H7 (cell line): ENCODE results near the gene YTHDC1. TPM values are rescaled to one million over a fixed set of nuclear protein-coding genes. Genes with fewer than 3 reads are reported as not detected.

Experiments used
- DNase-seq: peaks from one replicate; pipeline ENCODE4 v3.0.0; 2012
- H3K27me3 ChIP-seq: 2 replicates; pipeline ENCODE4 v1.6.0; 2011; ENCODE audit warnings: mild to moderate bottlenecking, low read length; ENCODE audit not compliant: control insufficient read depth, insufficient read depth
- H3K36me3 ChIP-seq: replicated peaks from 2 replicates; pipeline ENCODE4 v1.5.1; 2011; ENCODE audit warnings: low read length; ENCODE audit not compliant: control insufficient read depth, insufficient read depth
- H3K4me3 ChIP-seq: 2 replicates; pipeline ENCODE4 v1.5.1; 2011; ENCODE audit warnings: low read depth, mild to moderate bottlenecking, control low read depth, low read length, moderate library complexity; ENCODE audit not compliant: insufficient read depth
- total RNA-seq: library from RNA; depleted of rRNA; stranded (reverse); fragments of >200 nt; shearing (Covaris generic); gene quantifications from 2 replicates; pipeline ENCODE4 v1.2.3, GENCODE V29; 2014

YTHDC1 gene
- total RNA-seq, 1 experiment from 2014 or later: 53.0 TPM

- DNase-seq: no peak
- Histone ChIP-seq H3K27me3 (no peaks in the 10 kb centered on the region), H3K4me3 (no peak overlapping the region), H3K36me3 (peaks cover 7% of the 10 kb centered on the region)
Measured at GRCh38 chr4:68338625-68339024, 11.3 kb downstream of the YTHDC1 start.

- no peak overlapping the region for H3K4me3 ChIP-seq
- H3K27me3 ChIP-seq: no peaks in the 10 kb centered on the region
- DNase-seq: no peak
- H3K36me3 ChIP-seq: peaks cover 9% of the 10 kb centered on the region
Measured at GRCh38 chr4:68337522-68337921, 12.4 kb downstream of the YTHDC1 start.

- Histone ChIP-seq H3K36me3 (peaks cover 13% of the 10 kb centered on the region), H3K27me3 (no peaks in the 10 kb centered on the region), H3K4me3 (no peak overlapping the region)
- no peak for DNase-seq
Measured at GRCh38 chr4:68337004-68337403, 12.9 kb downstream of the YTHDC1 start.

- H3K36me3 ChIP-seq: peaks cover 18% of the 10 kb centered on the region
- no peaks in the 10 kb centered on the region for H3K27me3 ChIP-seq
- H3K4me3 ChIP-seq: no peak overlapping the region
- no peak for DNase-seq
Measured at GRCh38 chr4:68336530-68336929, 13.4 kb downstream of the YTHDC1 start.

- Histone ChIP-seq H3K4me3 (no peak overlapping the region), H3K27me3 (no peaks in the 10 kb centered on the region), H3K36me3 (peaks cover 34% of the 10 kb centered on the region)
- DNase-seq: no peak
Measured at GRCh38 chr4:68326141-68326540, 23.7 kb downstream of the YTHDC1 start.

GRCh38 chr4:68324519-68325262 is 25.2 kb downstream of the YTHDC1 start:
- no peak for DNase-seq
- H3K27me3 ChIP-seq: no peaks in the 10 kb centered on the region
- H3K4me3 ChIP-seq: no peak overlapping the region
- peaks cover 24% of the 10 kb centered on the region for H3K36me3 ChIP-seq

GRCh38 chr4:68319040-68319439 is 30.9 kb downstream of the YTHDC1 start:
- H3K27me3 ChIP-seq: no peaks in the 10 kb centered on the region

GRCh38 chr4:68316193-68316969 is 33.5 kb downstream of the YTHDC1 start:
- peak; percentile 1 for DNase-seq
- Histone ChIP-seq H3K27me3 (no peaks in the 10 kb centered on the region), H3K36me3 (peaks cover 25% of the 10 kb centered on the region), H3K4me3 (no peak overlapping the region)

More at GRCh38 chr4:68319040-68319439, 30.9 kb downstream of the YTHDC1 start:
- Histone ChIP-seq H3K36me3 (peaks cover 29% of the 10 kb centered on the region), H3K4me3 (no peak overlapping the region)
- no peak for DNase-seq

- H3K4me3 ChIP-seq: no peak overlapping the region
- no peak for DNase-seq
- H3K27me3 ChIP-seq: no peaks in the 10 kb centered on the region
- H3K36me3 ChIP-seq: peaks cover 11% of the 10 kb centered on the region
Measured at GRCh38 chr4:68310651-68311247, 39.1 kb downstream of the YTHDC1 start.

GRCh38 chr4:68304731-68305130 is 45.2 kb downstream of the YTHDC1 start:
- Histone ChIP-seq H3K4me3 (no peak overlapping the region), H3K36me3 (no peaks in the 10 kb centered on the region), H3K27me3 (no peaks in the 10 kb centered on the region)
- DNase-seq: no peak

GRCh38 chr4:68299492-68300457 is 50.1 kb downstream of the YTHDC1 start:
- H3K36me3 ChIP-seq: no peaks in the 10 kb centered on the region
- no peaks in the 10 kb centered on the region for H3K27me3 ChIP-seq
- H3K4me3 ChIP-seq: no peak overlapping the region
- no peak for DNase-seq

- H3K4me3 ChIP-seq: no peak overlapping the region
- H3K36me3 ChIP-seq: no peaks in the 10 kb centered on the region
- no peak for DNase-seq
- no peaks in the 10 kb centered on the region for H3K27me3 ChIP-seq
Measured at GRCh38 chr4:68297137-68297536, 52.8 kb downstream of the YTHDC1 start.

- no peak overlapping the region for H3K4me3 ChIP-seq
- no peak for DNase-seq
- H3K36me3 ChIP-seq: no peaks in the 10 kb centered on the region
- no peaks in the 10 kb centered on the region for H3K27me3 ChIP-seq
Measured at GRCh38 chr4:68291256-68291655, 58.6 kb downstream of the YTHDC1 start.

- Histone ChIP-seq H3K36me3 (no peaks in the 10 kb centered on the region), H3K27me3 (no peaks in the 10 kb centered on the region), H3K4me3 (no peak overlapping the region)
- no peak for DNase-seq
Measured at GRCh38 chr4:68288393-68288740, 61.5 kb downstream of the YTHDC1 start.
